GM20000 (cell line): ENCODE results near the gene MYB.

ENCODE experiments used
- DNase-seq: peaks from one replicate; pipeline ENCODE4 v3.0.0; 2012; ENCODE audit warnings: low spot score
- CTCF ChIP-seq: IDR thresholded peaks from 2 replicates; pipeline ENCODE4 v1.5.1; 2012; ENCODE audit warnings: mild to moderate bottlenecking, control low read depth; ENCODE audit errors: extremely low read depth, missing control alignments

Gene MYB

DNA sequence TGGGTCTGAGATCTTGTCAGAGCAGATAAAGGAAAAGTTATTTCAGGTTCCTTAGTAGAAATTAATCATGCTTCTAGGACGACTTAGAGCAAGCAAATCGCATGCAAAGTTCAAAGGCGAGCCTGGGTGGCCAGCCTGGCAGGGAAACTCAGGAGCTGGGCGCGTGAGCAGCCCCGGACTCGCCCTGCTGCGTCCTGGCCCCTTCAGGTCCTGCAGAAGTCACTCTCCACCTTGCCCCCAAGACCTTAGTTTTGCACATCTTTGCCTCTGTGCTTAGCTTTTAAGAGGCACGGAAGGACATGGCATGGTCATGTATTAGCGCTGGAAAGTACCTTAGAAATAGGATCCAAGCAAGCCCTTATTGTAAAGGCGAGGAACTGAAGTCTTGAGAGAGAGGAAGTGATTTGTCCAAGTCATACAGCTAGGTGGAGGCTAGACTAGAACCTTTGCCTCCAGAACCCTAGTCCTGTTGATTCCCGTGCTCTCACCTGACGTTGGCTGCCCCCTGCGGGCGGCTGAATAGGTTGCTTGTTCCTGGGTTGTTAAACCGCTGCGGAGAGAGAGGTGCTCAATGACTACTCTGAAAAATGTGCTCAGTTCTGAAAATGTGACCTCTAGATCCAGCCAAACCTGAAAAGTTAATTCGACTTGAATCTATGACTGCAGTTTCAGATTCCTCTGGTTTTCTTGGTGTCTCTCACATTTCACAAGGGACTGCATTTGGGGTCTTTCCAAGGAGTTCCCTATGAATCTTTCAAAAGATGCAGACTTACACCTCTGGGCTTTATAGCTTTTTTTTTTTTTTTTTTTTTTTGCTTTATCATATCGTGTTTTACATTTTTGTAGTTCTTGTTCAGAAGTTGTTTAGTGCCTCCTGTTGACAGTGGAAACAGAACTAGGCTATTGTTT is 2.7 kb downstream of the MYB start:
- peak; percentile 72 for DNase-seq
- peak; percentile 57 for TF ChIP-seq CTCF

GRCh38 chr6:135185483-135185882 is 4.4 kb downstream of the MYB start:
- TF ChIP-seq CTCF = no peak
- no peak for DNase-seq

- DNase-seq = no peak
- no peak for TF ChIP-seq CTCF
Observed at GRCh38 chr6:135186255-135186654, 5.1 kb downstream of the MYB start.

DNA sequence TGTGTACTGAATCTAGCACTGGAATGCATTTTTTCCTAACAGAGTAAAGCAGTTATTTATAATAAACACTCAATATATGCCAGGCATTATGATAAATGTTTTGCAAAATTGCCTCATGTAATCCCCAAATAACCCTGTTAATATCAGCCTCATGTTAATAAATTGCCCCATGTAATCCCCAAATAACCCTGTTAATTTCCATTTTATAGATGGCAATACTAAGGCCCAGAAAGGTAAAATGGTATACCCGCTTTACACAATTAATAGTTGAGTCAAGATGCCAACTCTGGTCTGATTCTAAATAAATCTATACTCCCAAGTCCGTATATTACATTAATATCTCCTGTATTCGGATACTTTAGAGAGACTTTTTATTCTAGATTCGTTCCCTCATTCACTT is 6.3 kb downstream of the MYB start:
- no peak for TF ChIP-seq CTCF

GRCh38 chr6:135188718-135189117 is 7.6 kb downstream of the MYB start:
- no peak for TF ChIP-seq CTCF
- DNase-seq = no peak

More for the DNA sequence above, 6.3 kb downstream of the MYB start:
- no peak for DNase-seq

GRCh38 chr6:135189344-135189743 is 8.2 kb downstream of the MYB start:
- no peak for TF ChIP-seq CTCF

GRCh38 chr6:135191508-135192255 is 10.6 kb downstream of the MYB start:
- TF ChIP-seq CTCF = no peak
- DNase-seq = no peak

More at GRCh38 chr6:135189344-135189743, 8.2 kb downstream of the MYB start:
- DNase-seq = no peak
